GM19328 (cell line): ENCODE results near the gene CRIM1.

Source experiments
- ATAC-seq: cut with Tn5 transposase; IDR thresholded peaks from one replicate; pipeline ENCODE4 v1.9.1; 2021; ENCODE audit warnings: mild to moderate bottlenecking, moderate library complexity; ENCODE audit not compliant: unreplicated experiment

CRIM1 gene

DNA sequence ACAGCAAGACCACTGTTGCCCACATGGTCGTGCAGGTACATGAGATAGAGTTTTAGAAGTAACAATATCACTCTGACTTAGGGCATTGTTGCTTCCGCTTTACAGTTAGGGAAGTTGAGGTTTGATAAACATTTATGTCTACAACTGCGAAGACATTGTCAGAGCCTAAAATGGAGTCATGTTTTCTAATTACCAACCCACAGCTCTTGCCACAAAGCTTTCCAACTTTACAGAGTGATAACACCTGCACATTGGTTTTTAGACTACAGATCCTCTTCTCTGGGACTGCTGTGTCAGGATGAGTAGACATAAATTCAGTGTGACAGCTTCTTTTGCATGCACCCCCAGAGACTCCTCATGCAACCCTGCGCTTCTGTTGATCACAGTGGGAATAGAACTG, 123.4 kb downstream of the CRIM1 start:
- ATAC-seq = no peak

- no peak for ATAC-seq
These were observed 123.8 kb downstream of the CRIM1 start for GRCh38 chr2:36479406-36479805.

DNA sequence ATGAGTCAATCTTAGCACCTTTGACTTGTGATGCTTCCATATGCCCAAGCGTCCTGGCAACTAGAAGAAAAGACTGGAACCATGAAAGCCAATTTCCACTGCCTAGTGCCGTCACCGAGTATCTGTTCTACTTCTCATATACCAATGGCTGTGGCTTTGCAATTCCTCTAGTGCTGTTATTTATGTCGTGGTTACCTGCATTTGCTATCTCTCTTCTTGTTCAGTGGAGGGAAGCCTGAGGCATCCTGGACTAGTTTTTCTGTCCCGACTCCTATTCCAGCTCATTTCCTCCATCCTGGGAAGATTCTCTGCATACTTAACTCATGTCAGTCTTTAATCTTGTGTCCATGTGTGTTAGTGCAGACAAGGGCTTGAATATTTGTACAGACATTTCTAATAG, 124.5 kb downstream of the CRIM1 start:
- no peak for ATAC-seq

DNA sequence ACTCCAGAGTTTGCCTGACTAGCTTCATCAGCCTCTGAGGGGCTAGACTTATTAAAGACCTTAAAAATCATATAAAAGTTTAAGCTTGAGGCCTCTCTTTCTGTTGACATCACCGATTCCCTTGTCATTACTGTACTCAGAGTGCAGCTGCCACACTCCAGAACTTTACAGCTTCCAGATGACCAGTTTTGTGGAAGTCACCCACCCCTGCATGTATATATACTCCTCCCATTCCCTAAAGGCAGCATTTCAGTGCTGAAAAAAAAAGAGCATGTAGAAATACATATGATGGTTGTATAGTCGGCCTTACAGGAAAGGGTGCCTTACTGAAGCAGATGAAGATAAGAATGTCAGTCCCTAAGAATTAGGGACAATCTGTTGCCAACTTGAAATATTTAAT, 125.1 kb downstream of the CRIM1 start:
- no peak for ATAC-seq

DNA sequence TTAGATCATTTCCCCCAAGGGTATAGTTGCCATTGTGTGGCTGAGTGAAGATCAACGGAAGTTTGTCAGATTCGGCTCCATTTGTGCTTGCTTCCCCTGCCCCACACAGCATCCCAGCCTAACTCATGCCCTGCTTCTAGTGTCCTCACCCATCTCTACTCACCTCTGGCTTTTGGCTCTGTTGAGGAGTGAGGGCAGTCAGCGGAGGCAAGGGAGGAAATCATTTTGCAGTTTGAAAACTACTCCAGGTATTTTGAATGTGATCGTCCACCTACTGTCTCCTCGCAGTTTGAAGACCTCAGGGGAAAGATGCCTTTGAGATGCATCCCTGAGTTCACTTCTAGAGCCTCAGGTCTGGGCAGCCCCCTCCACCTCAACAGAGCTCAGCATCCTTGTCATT, 126.1 kb downstream of the CRIM1 start:
- ATAC-seq = no peak

DNA sequence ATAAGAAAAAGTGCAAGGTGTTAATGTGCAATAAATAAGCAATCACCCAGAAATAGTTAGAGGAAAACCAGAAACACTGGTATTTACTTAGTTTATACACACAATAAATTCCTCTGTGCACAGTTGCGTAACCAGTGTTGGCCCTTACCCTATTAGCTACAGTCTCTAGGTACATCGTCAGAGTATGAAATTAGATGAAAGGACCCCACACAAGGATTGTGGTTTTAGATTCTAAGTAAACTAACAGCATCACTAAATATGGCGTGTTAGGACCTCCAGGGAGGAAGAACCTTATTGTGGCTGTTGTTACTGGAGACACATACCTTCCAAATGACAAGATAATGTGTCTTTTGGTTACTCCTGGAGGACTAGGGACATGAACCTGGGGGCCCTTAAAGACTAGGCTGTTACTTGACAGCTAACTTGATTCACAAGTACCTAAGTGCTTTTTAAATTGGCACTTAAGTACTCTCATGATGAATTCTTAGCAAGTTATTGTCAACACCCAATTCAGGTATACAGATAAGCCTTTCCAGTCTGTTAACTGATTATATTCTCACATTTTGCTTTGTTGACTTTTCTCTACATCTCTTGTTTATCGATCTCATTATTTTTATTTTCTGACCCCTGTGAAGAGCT, 127.1 kb downstream of the CRIM1 start:
- ATAC-seq = no peak

DNA sequence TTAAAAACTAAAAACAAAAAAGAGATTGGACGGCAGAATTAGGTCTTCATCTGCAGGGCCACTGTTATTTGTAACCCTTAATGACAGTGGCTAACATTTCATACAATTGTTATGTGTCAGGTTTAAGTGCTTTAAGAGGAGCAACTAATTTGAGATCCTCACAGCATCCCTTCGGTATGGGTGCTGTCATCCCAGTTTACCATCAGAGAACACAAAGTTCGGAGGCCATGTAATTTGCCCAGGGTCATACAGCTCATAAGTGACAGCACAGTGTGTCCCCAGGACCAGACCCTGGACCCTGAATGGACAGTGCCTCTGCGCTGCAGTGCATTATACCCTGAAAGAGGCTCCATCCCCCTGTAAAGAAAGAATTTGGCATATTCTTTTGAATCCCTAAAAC, 127.7 kb downstream of the CRIM1 start:
- no peak for ATAC-seq

GRCh38 chr2:36484454-36484853, 128.9 kb downstream of the CRIM1 start:
- no peak for ATAC-seq

- no peak for ATAC-seq
These were observed 129.9 kb downstream of the CRIM1 start for GRCh38 chr2:36485521-36485920.

DNA sequence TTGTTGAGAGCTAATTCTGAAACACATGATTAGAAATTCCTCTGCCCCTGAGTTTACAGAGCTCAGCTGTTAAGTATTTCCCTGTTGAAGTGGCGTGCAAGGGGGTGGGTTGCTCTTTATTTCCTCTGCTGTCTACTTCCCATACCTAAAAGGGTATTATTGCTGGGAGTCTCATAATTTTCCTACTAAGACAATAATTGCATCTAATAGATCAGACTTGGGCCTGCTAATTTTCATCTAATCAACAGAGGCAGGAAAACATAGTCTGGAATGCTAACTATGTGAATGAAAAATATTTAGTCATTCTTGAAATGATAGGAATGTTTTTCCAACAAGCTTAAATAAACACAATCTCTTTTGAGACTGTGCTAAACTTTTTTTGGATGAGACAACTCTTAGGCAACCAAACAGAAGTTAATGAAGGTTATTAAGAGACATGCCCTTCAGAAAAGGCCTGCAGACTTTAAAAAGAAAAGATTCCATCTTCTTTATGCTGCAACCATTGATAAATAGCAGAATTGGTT, 131.0 kb downstream of the CRIM1 start:
- no peak for ATAC-seq

DNA sequence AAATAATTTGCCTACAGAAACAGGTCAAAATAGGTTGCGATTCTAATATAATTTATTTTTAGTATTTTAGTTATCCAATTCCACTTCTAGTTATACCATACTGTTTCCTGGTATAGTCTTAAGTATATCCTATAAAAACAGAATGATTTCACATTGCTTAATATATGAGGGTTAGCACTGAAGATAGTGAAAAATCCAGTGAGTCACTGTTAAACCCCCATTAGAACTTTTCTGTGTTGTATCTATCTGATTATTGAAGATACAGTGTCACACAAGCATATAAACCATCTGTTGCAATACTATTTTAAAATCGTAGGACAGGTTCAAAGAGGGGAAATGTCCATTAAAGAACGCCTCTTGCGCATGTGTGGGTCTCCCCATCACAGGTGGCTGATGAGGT, 132.4 kb downstream of the CRIM1 start:
- no peak for ATAC-seq

- no peak for ATAC-seq
These were observed 133.7 kb downstream of the CRIM1 start for GRCh38 chr2:36489281-36489680.

- no peak for ATAC-seq
These were observed 135.2 kb downstream of the CRIM1 start for GRCh38 chr2:36490749-36491148.

DNA sequence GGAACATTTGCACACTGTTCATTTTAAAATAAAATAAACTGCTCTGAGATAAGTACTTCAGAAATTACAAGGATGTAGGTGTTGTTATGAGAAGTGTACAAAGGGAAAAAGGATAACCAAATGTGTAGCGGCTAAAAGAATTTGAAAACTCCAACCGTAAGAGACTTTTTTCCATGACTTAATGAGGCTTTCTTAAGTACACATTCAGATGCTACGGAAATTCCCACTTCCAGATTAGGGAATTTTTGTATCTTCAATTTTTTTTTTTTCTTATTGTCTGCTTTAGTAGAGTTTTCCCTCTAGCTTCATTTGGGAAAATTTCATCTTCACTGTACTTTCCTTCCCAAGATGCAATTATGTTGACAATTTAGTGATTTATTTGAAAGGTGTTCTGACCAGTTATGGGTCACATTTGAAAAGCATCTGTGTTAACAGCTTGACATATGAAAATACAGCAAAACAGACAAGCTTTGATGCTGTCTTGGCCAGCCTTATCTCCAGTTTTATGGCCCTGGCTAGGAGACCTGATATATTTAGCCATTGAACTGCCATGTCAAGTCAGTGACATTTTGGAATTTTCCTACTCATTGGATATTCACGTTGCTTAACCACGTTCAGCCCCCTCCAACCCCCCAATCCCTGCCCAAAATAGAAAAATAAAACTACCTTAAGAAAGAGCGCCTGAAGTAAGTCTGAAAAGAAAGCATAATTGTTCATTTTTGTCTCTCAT, 136.8 kb downstream of the CRIM1 start:
- no peak for ATAC-seq

- no peak for ATAC-seq
These were observed 137.7 kb downstream of the CRIM1 start for GRCh38 chr2:36493306-36493705.

GRCh38 chr2:36497570-36498163, 142.1 kb downstream of the CRIM1 start:
- ATAC-seq = no peak

DNA sequence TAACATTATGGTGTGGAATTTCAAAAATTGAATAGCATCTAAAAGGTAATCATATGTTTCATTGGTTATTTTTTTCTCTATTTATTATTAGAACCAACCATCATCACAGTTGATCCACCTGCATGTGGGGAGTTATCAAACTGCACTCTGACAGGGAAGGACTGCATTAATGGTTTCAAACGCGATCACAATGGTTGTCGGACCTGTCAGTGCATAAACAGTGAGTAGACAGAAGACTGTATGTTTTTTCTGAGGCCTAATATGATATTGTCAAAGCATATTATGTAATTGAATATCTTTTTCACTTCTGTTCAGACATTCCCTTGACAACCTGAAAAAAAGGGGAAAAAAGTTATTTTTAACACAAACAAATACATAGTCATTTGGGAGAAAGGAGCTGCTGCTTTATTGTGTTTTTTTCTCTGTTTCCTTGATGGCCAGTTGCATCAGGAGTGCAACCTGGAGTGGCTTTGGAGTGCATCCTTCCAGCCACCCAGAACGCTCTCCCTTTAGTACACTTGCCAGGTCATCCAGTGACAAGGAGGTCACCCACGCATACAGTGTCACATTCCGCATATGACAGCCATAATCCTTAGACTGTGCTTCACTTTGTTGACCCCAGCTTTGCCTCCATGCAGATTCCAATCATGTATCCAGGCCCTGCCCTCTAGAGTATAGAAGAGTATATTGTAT, 143.7 kb downstream of the CRIM1 start:
- no peak for ATAC-seq

DNA sequence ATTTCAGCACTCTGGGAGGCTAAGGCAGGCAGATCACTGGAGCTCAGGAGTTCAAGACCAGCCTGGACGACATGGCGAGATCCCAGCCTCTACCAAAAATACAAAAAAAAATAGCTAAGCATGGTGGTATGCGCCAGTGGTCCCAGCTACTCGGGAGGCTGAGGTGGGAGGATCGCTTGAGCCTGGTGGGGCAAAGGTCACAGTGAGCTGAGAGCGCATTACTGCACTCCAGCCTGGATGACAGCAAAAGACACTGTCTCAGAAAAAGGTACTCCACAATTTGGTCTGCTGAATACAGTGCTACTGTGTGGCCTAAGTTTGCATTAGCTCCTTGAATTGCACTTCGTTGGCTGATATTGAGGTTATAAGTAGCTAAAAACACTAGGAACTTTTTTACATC, 144.5 kb downstream of the CRIM1 start:
- ATAC-seq = no peak

DNA sequence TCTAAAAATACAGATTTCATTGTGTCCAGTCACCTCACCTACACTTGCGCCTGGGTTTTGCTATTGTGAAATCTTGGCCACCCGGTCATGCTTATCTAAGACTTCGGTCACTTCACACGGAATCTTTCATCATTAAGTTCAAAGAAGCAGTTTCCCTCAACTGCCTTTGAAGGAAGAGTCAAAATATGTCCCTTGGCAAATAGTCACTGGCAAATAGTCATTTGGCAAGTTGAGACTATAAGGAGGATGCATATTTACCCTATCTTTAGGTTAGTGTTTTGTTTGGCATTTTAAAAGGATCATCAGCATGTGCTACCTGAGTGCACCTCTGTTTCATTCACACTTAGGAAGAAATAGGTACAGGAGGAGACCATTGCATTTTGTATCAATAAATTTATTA, 146.5 kb downstream of the CRIM1 start:
- no peak for ATAC-seq

GRCh38 chr2:36507408-36507812, 151.8 kb downstream of the CRIM1 start:
- ATAC-seq = peak; percentile 78

DNA sequence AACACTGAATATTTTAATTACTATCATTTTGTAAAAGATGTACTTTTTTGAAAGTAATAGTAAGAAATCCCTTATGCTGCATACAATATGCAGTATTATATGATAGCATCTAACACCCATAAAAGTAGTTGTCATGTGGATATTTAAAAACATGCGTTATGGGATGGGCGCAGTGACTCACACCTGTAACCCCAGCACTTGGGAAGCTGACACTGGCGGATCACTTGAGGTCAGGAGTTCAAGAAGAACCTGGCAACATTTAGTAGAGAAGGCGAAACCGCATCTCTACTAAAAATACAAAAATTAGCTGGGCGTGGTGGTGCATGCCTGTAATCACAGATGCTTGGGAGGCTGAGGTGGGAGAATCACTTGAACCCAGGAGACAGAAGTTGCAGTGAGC, 153.5 kb downstream of the CRIM1 start:
- ATAC-seq = no peak
